OCI-LY7 (cell line): Measurements from ENCODE around the gene LUC7L3. TPM values are rescaled to one million over a fixed set of nuclear protein-coding genes. Genes with fewer than 3 reads are reported as not detected.

Experiments
- BruUV-seq: library from RNA; stranded (reverse); fragments of 400-500 nt; replicated peaks from 2 replicates; lab custom pipeline; 2021; lab: Mats Ljungman, UMichigan
- CTCF ChIA-PET: fragments of 300-600 bp; sonication (Branson Sonifier 250); formaldehyde crosslinking; loops from one replicate; lab custom pipeline; 2022; ENCODE audit warnings: antibody characterized with exemption; ENCODE audit not compliant: unreplicated experiment; lab: Charles Lee
- POLR2A ChIA-PET: fragments of 300-600 bp; sonication (Branson Sonifier 250); formaldehyde crosslinking; loops from one replicate; lab custom pipeline; 2022; ENCODE audit warnings: antibody characterized with exemption; lab: Charles Lee
- DNase-seq: peaks from one replicate; pipeline ENCODE4 v3.0.0-alpha.2; 2015; ENCODE audit warnings: low spot score
- H2AFZ ChIP-seq: fragments of 200-600 bp; sonication (generic), shearing (Covaris generic); 2 replicates; pipeline ENCODE4 v1.6.1; 2014; ENCODE audit warnings: mild to moderate bottlenecking, antibody characterized with exemption, low read length, moderate library complexity
- H3K27ac ChIP-seq: fragments of 200-600 bp; sonication (generic); 2 replicates; pipeline ENCODE4 v1.5.1; 2014; ENCODE audit warnings: mixed run types, low read depth, mild to moderate bottlenecking, moderate library complexity, low read length, inconsistent platforms; ENCODE audit not compliant: poor library complexity, severe bottlenecking
- H3K36me3 ChIP-seq: fragments of 200-600 bp; sonication (generic); 2 replicates; pipeline ENCODE4 v1.6.1; 2014; ENCODE audit warnings: mild to moderate bottlenecking, antibody characterized with exemption, low read length, moderate library complexity, mixed read lengths; ENCODE audit not compliant: insufficient read depth
- H3K4me1 ChIP-seq: fragments of 200-600 bp; sonication (generic); 2 replicates; pipeline ENCODE4 v1.5.1; 2014; ENCODE audit warnings: mild to moderate bottlenecking, low read length; ENCODE audit not compliant: insufficient read depth, poor library complexity, severe bottlenecking
- H3K4me2 ChIP-seq: fragments of 200-600 bp; sonication (generic); 2 replicates; pipeline ENCODE4 v1.6.1; 2014; ENCODE audit warnings: mild to moderate bottlenecking, low read length
- H3K4me3 ChIP-seq: fragments of 200-600 bp; sonication (generic); 2 replicates; pipeline ENCODE4 v1.5.1; 2014; ENCODE audit warnings: mild to moderate bottlenecking, low read depth, low read length; ENCODE audit not compliant: poor library complexity, severe bottlenecking
- H3K79me2 ChIP-seq: fragments of 200-600 bp; sonication (generic); 2 replicates; pipeline ENCODE4 v1.6.1; 2016; ENCODE audit warnings: low read depth, mild to moderate bottlenecking, low read length, moderate library complexity, mixed read lengths; ENCODE audit not compliant: insufficient read depth
- H3K9me2 ChIP-seq: fragments of 200-600 bp; sonication (generic); 2 replicates; pipeline ENCODE4 v1.6.1; 2016; ENCODE audit warnings: mild to moderate bottlenecking, low read length, mixed read lengths; ENCODE audit not compliant: insufficient read depth
- H3K9me3 ChIP-seq: fragments of 200-600 bp; sonication (generic); 2 replicates; pipeline ENCODE4 v1.6.1; 2014; ENCODE audit warnings: mild to moderate bottlenecking, mixed run types, low read length, mixed read lengths
- H4K20me1 ChIP-seq: fragments of 200-600 bp; sonication (generic); 2 replicates; pipeline ENCODE4 v1.6.1; 2014; ENCODE audit warnings: mild to moderate bottlenecking, antibody characterized with exemption, low read length, moderate library complexity, mixed read lengths; ENCODE audit not compliant: insufficient read depth
- EZH2phosphoT487 ChIP-seq: fragments of 200-600 bp; sonication (generic); IDR thresholded peaks from 2 replicates; pipeline ENCODE4 v1.6.1; 2018; ENCODE audit warnings: low read depth, borderline replicate concordance, mild to moderate bottlenecking, mixed run types, antibody characterized with exemption, low read length, moderate library complexity, mixed read lengths
- intact Hi-C: fragments of 100-400 bp; cut with micrococcal nuclease; formaldehyde crosslinking; loops from one replicate; pipeline ENCODE4 v1.10.0; 2022; ENCODE audit not compliant: unreplicated experiment
- total RNA-seq, 2 experiments: library from RNA; depleted of rRNA in 1 of 2; stranded (reverse); fragments of >200 nt in 1 of 2; shearing (Covaris generic) in 1 of 2; gene quantifications; 2 replicates each; pipeline ENCODE4 v1.2.3, GENCODE V29; 2014 to 2022
- TF ChIP-seq, protein P1 (sequence below): fragments of 200-600 bp; sonication (generic); conservative IDR thresholded peaks from 2 replicates; pipeline ENCODE4 v1.5.1; 2014; ENCODE audit warnings: mild to moderate bottlenecking, antibody characterized with exemption, low read length, moderate library complexity, mixed read lengths

Gene LUC7L3
- total RNA-seq, 2 experiments from 2014 or later, result 109 to 190 TPM

- no peaks in the 10 kb centered on the region for H3K4me1 ChIP-seq
- DNase-seq, result no peak
- H3K4me2 ChIP-seq, result no peak overlapping the region
- H3K9me3 ChIP-seq, result no peaks in the 10 kb centered on the region
- no peaks in the 10 kb centered on the region for H3K9me2 ChIP-seq
- ChIA-PET POLR2A (no interaction called here), CTCF (no interaction called here)
- H3K27ac ChIP-seq, result no peak overlapping the region
- no TSS peak for BruUV-seq
- TF ChIP-seq, protein P1, sequence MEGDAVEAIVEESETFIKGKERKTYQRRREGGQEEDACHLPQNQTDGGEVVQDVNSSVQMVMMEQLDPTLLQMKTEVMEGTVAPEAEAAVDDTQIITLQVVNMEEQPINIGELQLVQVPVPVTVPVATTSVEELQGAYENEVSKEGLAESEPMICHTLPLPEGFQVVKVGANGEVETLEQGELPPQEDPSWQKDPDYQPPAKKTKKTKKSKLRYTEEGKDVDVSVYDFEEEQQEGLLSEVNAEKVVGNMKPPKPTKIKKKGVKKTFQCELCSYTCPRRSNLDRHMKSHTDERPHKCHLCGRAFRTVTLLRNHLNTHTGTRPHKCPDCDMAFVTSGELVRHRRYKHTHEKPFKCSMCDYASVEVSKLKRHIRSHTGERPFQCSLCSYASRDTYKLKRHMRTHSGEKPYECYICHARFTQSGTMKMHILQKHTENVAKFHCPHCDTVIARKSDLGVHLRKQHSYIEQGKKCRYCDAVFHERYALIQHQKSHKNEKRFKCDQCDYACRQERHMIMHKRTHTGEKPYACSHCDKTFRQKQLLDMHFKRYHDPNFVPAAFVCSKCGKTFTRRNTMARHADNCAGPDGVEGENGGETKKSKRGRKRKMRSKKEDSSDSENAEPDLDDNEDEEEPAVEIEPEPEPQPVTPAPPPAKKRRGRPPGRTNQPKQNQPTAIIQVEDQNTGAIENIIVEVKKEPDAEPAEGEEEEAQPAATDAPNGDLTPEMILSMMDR, result no peak
- no peak for TF ChIP-seq EZH2phosphoT487
- no peak overlapping the region for H2AFZ ChIP-seq
- H3K36me3 ChIP-seq, result peaks cover 100% of the 10 kb centered on the region
- no peak overlapping the region for H3K4me3 ChIP-seq
- peaks cover 4% of the 10 kb centered on the region for H4K20me1 ChIP-seq
- intact Hi-C loops, result no loop called here
- H3K79me2 ChIP-seq, result peaks cover 14% of the 10 kb centered on the region; the same call in 1 of the 2 replicates
Measured at GRCh38 chr17:50745631-50746030, 26.2 kb downstream of the LUC7L3 start.

DNA sequence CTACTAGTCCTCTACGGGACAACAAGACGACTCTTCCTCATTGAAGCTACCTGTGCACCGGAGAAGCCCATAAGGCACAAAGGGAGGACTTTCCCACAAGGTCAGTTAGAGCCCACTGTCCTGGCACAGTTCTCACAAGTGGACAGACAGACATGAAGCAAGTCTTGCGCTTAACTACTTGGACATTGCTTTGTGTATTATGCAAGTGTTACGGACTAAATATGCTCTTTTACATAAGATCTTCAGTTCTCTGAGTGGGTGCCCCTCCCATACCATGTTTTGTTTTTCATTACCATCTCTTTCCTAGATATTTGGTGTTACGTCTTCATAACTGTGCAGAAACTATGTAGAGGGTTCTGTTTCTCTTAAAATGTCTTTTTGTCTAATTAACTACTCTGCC lies 29.8 kb downstream of the LUC7L3 start:
- no peak overlapping the region for H3K4me2 ChIP-seq
- H3K4me3 ChIP-seq, result no peak overlapping the region
- intact Hi-C loops, result no loop called here
- H3K9me2 ChIP-seq, result no peaks in the 10 kb centered on the region
- ChIA-PET CTCF (no interaction called here), POLR2A (no interaction called here)
- no peak overlapping the region for H2AFZ ChIP-seq
- DNase-seq, result no peak
- peaks cover 8% of the 10 kb centered on the region; the same call in 1 of the 2 replicates for H4K20me1 ChIP-seq
- TF ChIP-seq, protein P1, result no peak
- TF ChIP-seq EZH2phosphoT487, result no peak
- H3K36me3 ChIP-seq, result peaks cover 100% of the 10 kb centered on the region
- no peak overlapping the region for H3K27ac ChIP-seq
- peaks cover 9% of the 10 kb centered on the region; the same call in 1 of the 2 replicates for H3K79me2 ChIP-seq
- BruUV-seq, result no TSS peak
- H3K4me1 ChIP-seq, result no peaks in the 10 kb centered on the region
- no peaks in the 10 kb centered on the region for H3K9me3 ChIP-seq

GRCh38 chr17:50754521-50754920 lies 35.1 kb downstream of the LUC7L3 start:
- H3K4me3 ChIP-seq, result no peak overlapping the region
- ChIA-PET CTCF (no interaction called here), POLR2A (interaction anchor here (0.6 kb wide), 1 partner anchor 951 kb away, joined by 3 read pairs; no protein-coding TSS in a partner anchor)
- no peaks in the 10 kb centered on the region for H3K4me1 ChIP-seq
- H4K20me1 ChIP-seq, result 0 out of 2 replicates have a peak, but pooled peaks cover 4% of the 10 kb centered on the region
- no peaks in the 10 kb centered on the region for H3K9me3 ChIP-seq
- no peaks in the 10 kb centered on the region for H3K9me2 ChIP-seq
- no peak overlapping the region for H3K27ac ChIP-seq
- H3K79me2 ChIP-seq, result no peaks in the 10 kb centered on the region
- intact Hi-C loops, result loop anchor here (2.0 kb wide), 1 partner anchor 20 kb away; no protein-coding TSS in a partner anchor
- peaks cover 68% of the 10 kb centered on the region for H3K36me3 ChIP-seq
- no TSS peak for BruUV-seq
- DNase-seq, result no peak
- TF ChIP-seq EZH2phosphoT487, result no peak
- TF ChIP-seq, protein P1, result no peak
- H3K4me2 ChIP-seq, result no peak overlapping the region
- H2AFZ ChIP-seq, result no peak overlapping the region
